ENCODE data around the gene GTSE1. TPM values are rescaled to one million over a fixed set of nuclear protein-coding genes. Genes with fewer than 3 reads are reported as not detected.

GTSE1 gene
- total RNA-seq, 1 experiment from 2014 or later = 64.6 TPM

- Histone ChIP-seq H2AFZ (no peak overlapping the region), H3K4me3 (no peak overlapping the region), H3K4me1 (replicated peaks; ENCODE audit: insufficient read depth) (peaks cover 6% of the 10 kb centered on the region; the same call in 1 of the 2 replicates), H3K9me2 (ENCODE audit: insufficient read depth) (no peaks in the 10 kb centered on the region), H3K9me3 (ENCODE audit: insufficient read depth, low read depth) (no peaks in the 10 kb centered on the region), H3K79me2 (ENCODE audit: low read depth) (no peaks in the 10 kb centered on the region), H4K20me1 (ENCODE audit: insufficient read depth) (no peaks in the 10 kb centered on the region), H3K4me2 (no peak overlapping the region), H3K27ac (no peak overlapping the region), H3F3A (ENCODE audit: insufficient read depth, low read depth) (peaks cover 26% of the 10 kb centered on the region), H3K27me3 (ENCODE audit: insufficient read depth, low read depth) (no peaks in the 10 kb centered on the region), H3K36me3 (ENCODE audit: low read depth) (peaks cover 16% of the 10 kb centered on the region)
- TF ChIP-seq EZH2 (IDR thresholded peaks at IDR 0.05; ENCODE audit: low read depth) (no peak), CTCF (conservative IDR thresholded peaks at IDR 0.05) (no peak)
- ChIA-PET POLR2A (ENCODE audit: unreplicated experiment) (no interaction called here), CTCF (no interaction called here)
- intact Hi-C loops (cut with micrococcal nuclease; ENCODE audit: unreplicated experiment) = no loop called here
- DNase-seq = no peak
- no TSS peak for BruUV-seq (replicated peaks)
These were observed 33.8 kb downstream of the GTSE1 start for GRCh38 chr22:46330426-46330825.

GRCh38 chr22:46331496-46331895 lies 34.8 kb downstream of the GTSE1 start:
- DNase-seq = no peak
- H3K79me2 ChIP-seq (ENCODE audit: low read depth) = peaks cover 9% of the 10 kb centered on the region
- no TSS peak for BruUV-seq (replicated peaks)
- H3K27ac ChIP-seq = no peak overlapping the region
- H3K4me1 ChIP-seq (replicated peaks; ENCODE audit: insufficient read depth) = peaks cover 6% of the 10 kb centered on the region; the same call in 1 of the 2 replicates
- no peak overlapping the region for H3K4me2 ChIP-seq
- no peaks in the 10 kb centered on the region for H3K9me2 ChIP-seq (ENCODE audit: insufficient read depth)
- no peak overlapping the region for H3K4me3 ChIP-seq
- H3F3A ChIP-seq (ENCODE audit: insufficient read depth, low read depth) = peaks cover 26% of the 10 kb centered on the region
- H2AFZ ChIP-seq = no peak overlapping the region
- intact Hi-C loops (cut with micrococcal nuclease; ENCODE audit: unreplicated experiment) = no loop called here
- no peaks in the 10 kb centered on the region for H3K9me3 ChIP-seq (ENCODE audit: insufficient read depth, low read depth)
- H3K36me3 ChIP-seq (ENCODE audit: low read depth) = peaks cover 7% of the 10 kb centered on the region
- no peaks in the 10 kb centered on the region for H3K27me3 ChIP-seq (ENCODE audit: insufficient read depth, low read depth)
- H4K20me1 ChIP-seq (ENCODE audit: insufficient read depth) = no peaks in the 10 kb centered on the region; the same call in 1 of the 2 replicates
- POLR2A ChIA-PET (ENCODE audit: unreplicated experiment) = no interaction called here
- no peak for TF ChIP-seq EZH2 (IDR thresholded peaks at IDR 0.05; ENCODE audit: low read depth)
- TF ChIP-seq CTCF (conservative IDR thresholded peaks at IDR 0.05) = no peak
- CTCF ChIA-PET = no interaction called here

- Histone ChIP-seq H3K4me3 (peak within 1 kb of the TSS; percentile 77), H2AFZ (peak within 1 kb of the TSS; percentile 94), H4K20me1 (ENCODE audit: insufficient read depth) (peaks cover 12% of the 10 kb centered on the region; the same call in 1 of the 2 replicates), H3K4me2 (peak within 1 kb of the TSS; percentile 97), H3K36me3 (ENCODE audit: low read depth) (peaks cover 27% of the 10 kb centered on the region), H3K79me2 (ENCODE audit: low read depth) (peaks cover 42% of the 10 kb centered on the region), H3K9me3 (ENCODE audit: insufficient read depth, low read depth) (no peaks in the 10 kb centered on the region), H3K27me3 (ENCODE audit: insufficient read depth, low read depth) (no peaks in the 10 kb centered on the region), H3K9me2 (ENCODE audit: insufficient read depth) (no peaks in the 10 kb centered on the region), H3F3A (ENCODE audit: insufficient read depth, low read depth) (peaks cover 20% of the 10 kb centered on the region), H3K4me1 (replicated peaks; ENCODE audit: insufficient read depth) (peaks cover 16% of the 10 kb centered on the region), H3K27ac (peak within 1 kb of the TSS; percentile 36; the same call in 1 of the 2 replicates)
- TSS peak; percentile 87 for BruUV-seq (replicated peaks)
- intact Hi-C loops (cut with micrococcal nuclease; ENCODE audit: unreplicated experiment) = no loop called here
- ChIA-PET POLR2A (ENCODE audit: unreplicated experiment) (interaction anchor here (0.5 to 0.8 kb wide), 6 partner anchors 192 to 1534 kb away, joined by 3 to 12 read pairs (median 5); partner anchors contain the start of gene TBC1D22A), CTCF (interaction anchor here (0.5 kb wide), 1 partner anchor 1644 kb away, joined by 6 read pairs; no protein-coding TSS in a partner anchor)
- DNase-seq = peak; percentile 75 to 80
- TF ChIP-seq CTCF (conservative IDR thresholded peaks at IDR 0.05) = no peak
- TF ChIP-seq EZH2 (IDR thresholded peaks at IDR 0.05; ENCODE audit: low read depth) = no peak
These were observed 38.8 kb downstream of the GTSE1 start, which contains the start of gene TRMU for GRCh38 chr22:46335201-46336118. Gene TRMU, plus strand, starts transcription at chr22:46335714. Its CDS starts 51 bp downstream, at chr22:46335765.
